Measurements from ENCODE around the gene ENPP7. TPM values are rescaled to one million over a fixed set of nuclear protein-coding genes. Genes with fewer than 3 reads are reported as not detected.
A peak's percentile ranks its signal among the peaks of the same experiment; 100 is the strongest.

The ENPP7 gene
- total RNA-seq, 1 donor from 2014 or later, result not detected

DNA sequence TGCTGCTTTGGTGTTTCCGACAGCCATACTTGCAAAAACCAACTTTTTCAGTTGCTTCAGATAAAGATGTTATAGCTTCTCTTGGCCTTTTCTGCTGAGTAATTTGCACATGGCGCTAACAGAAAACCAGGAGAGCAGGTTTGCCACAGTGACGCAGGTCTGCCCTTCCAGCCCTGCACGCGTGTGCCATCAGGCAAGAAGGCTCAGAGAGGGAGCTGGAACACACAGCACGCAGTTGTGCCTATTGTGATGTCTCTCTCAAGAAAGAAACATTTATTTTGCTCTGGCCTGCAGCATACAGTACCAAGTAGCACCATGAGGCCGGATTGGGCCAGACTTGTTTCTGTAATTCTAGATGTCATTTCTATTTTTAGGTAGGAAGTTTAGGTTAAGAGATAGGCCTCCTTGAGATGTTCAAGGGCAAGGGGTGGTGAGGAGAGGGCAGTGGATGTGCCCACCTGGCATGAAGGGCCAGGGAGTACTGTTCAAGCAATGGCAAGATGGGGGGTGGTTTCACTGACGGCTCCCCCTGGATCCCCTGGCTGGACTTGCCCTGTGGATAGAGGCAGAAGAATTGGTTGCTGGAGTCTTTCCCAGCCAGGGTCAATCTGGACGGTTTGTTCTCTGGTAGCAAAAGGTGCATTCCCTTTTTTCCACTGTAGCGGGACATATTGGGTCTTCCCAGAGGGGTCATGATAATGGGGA is 49.1 kb downstream of the ENPP7 start:
- no peak for DNase-seq (ENCODE audit: low read depth, low spot score)
- TF ChIP-seq, protein P1, sequence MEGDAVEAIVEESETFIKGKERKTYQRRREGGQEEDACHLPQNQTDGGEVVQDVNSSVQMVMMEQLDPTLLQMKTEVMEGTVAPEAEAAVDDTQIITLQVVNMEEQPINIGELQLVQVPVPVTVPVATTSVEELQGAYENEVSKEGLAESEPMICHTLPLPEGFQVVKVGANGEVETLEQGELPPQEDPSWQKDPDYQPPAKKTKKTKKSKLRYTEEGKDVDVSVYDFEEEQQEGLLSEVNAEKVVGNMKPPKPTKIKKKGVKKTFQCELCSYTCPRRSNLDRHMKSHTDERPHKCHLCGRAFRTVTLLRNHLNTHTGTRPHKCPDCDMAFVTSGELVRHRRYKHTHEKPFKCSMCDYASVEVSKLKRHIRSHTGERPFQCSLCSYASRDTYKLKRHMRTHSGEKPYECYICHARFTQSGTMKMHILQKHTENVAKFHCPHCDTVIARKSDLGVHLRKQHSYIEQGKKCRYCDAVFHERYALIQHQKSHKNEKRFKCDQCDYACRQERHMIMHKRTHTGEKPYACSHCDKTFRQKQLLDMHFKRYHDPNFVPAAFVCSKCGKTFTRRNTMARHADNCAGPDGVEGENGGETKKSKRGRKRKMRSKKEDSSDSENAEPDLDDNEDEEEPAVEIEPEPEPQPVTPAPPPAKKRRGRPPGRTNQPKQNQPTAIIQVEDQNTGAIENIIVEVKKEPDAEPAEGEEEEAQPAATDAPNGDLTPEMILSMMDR (conservative IDR thresholded peaks at IDR 0.05), result no peak
- H3K36me3 Mint-ChIP-seq (ENCODE audit: low read depth), result peaks cover 6% of the 10 kb centered on the region
- no peak overlapping the region for H3K27ac Mint-ChIP-seq (ENCODE audit: unreplicated experiment)
- H3K9me3 Mint-ChIP-seq, result no peaks in the 10 kb centered on the region
- H3K4me1 Mint-ChIP-seq, result peaks cover 55% of the 10 kb centered on the region
- H3K4me3 Mint-ChIP-seq, result peak overlapping the region; percentile 94
- H3K27me3 Mint-ChIP-seq (ENCODE audit: low read depth), result peaks cover 5% of the 10 kb centered on the region

DNA sequence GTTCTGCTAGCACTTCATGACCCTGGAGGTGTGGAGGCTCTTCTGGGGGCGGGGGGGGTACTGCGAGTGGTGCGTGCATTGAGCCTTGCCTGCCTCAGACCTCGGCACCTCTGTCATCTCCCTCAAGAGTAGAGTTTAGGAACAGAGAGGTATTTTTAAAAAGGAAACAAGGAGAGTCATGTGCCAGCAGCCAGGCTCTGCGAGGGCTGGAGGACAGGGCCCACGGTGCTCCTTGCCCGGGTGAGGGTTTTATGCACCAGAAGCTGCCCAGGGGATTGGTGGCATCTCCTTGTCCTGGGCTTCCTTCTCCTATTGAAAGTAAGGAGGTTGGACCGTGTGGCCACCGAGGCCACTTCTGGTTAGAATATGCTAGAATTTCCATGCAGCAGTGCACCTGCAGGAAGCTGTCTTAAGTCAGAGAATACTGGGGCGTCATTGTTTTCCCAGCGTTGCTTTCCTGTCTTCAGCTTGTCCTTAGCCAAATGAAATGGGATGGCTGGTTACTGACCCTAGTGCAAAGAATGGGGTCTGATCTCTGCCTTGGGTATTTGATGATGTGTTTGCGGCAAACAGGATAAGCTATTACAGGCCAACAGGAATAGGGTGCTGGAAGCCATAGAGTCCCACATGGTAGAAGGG is 50.4 kb downstream of the ENPP7 start:
- no peak for DNase-seq (ENCODE audit: low read depth, low spot score)

DNA sequence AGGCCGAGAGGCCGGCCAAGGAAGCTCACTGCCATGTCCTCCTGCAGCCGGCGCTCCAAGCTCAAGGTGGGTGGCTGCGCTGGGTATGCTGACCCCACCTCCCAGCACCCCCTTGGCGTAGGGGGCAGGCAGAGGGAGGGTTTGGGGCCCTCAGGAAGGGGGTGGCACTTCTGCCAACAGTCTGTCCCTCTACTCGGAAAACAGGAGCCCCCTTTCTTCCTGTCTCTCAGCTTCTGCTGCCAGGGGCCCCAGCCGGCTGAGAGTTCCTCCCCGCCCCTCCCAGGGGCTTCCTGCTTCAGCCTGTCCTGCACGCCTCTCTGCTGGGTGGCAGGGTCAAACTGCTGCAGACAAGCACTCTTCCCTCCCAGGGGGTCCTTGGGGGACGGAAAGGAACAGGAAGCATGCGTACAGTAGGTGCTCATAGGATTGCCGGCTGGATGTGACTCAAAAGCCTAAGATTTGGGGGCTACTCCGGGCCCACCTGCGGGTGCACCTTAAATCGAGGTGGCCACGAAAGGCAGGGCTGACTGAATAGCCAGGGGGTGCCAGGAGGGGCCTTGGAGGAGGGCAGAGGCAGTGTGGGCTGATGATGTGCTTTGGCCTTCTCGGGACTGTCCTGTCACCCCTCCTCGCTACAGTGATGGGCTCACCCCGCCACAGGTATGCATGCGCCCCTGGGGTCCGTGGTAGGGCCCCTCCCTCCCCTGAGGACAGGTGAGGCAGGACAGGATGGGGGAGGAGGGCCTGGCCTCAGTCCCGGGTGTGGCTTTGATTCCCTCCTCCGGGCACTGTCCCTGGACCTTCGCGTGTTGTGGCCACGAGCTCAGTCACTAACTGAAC is 51.2 kb downstream of the ENPP7 start:
- Mint-ChIP-seq H3K9me3 (no peaks in the 10 kb centered on the region), H3K27ac (ENCODE audit: unreplicated experiment) (no peak overlapping the region), H3K4me3 (peak overlapping the region; percentile 94), H3K4me1 (peaks cover 39% of the 10 kb centered on the region), H3K27me3 (ENCODE audit: low read depth) (peaks cover 11% of the 10 kb centered on the region), H3K36me3 (ENCODE audit: low read depth) (peaks cover 6% of the 10 kb centered on the region)
- no peak for DNase-seq (ENCODE audit: low read depth, low spot score)
- TF ChIP-seq, protein P1 (conservative IDR thresholded peaks at IDR 0.05), result no peak

More for the DNA sequence above, 50.4 kb downstream of the ENPP7 start:
- H3K4me1 Mint-ChIP-seq, result peaks cover 47% of the 10 kb centered on the region
- H3K27me3 Mint-ChIP-seq (ENCODE audit: low read depth), result peaks cover 5% of the 10 kb centered on the region
- H3K4me3 Mint-ChIP-seq, result peak overlapping the region; percentile 94
- TF ChIP-seq, protein P1 (conservative IDR thresholded peaks at IDR 0.05), result no peak
- peaks cover 6% of the 10 kb centered on the region for H3K36me3 Mint-ChIP-seq (ENCODE audit: low read depth)
- H3K9me3 Mint-ChIP-seq, result no peaks in the 10 kb centered on the region
- H3K27ac Mint-ChIP-seq (ENCODE audit: unreplicated experiment), result no peak overlapping the region

DNA sequence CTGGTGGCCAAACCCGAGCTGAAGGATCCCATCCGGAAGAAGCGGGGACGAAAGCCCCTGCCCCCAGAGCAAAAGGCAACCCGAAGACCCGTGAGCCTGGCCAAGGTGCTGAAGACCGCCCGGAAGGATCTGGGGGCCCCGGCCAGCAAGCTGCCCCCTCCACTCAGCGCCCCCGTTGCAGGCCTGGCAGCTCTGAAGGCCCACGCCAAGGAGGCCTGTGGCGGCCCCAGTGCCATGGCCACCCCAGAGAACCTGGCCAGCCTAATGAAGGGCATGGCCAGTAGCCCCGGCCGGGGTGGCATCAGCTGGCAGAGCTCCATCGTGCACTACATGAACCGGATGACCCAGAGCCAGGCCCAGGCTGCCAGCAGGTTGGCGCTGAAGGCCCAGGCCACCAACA is 53.1 kb downstream of the ENPP7 start:
- Mint-ChIP-seq H3K4me1 (peaks cover 42% of the 10 kb centered on the region), H3K27me3 (ENCODE audit: low read depth) (peaks cover 26% of the 10 kb centered on the region), H3K4me3 (no peak overlapping the region), H3K27ac (ENCODE audit: unreplicated experiment) (no peak overlapping the region), H3K9me3 (no peaks in the 10 kb centered on the region), H3K36me3 (ENCODE audit: low read depth) (peaks cover 6% of the 10 kb centered on the region)
- no peak for DNase-seq (ENCODE audit: low read depth, low spot score)
- TF ChIP-seq, protein P1 (conservative IDR thresholded peaks at IDR 0.05), result no peak

DNA sequence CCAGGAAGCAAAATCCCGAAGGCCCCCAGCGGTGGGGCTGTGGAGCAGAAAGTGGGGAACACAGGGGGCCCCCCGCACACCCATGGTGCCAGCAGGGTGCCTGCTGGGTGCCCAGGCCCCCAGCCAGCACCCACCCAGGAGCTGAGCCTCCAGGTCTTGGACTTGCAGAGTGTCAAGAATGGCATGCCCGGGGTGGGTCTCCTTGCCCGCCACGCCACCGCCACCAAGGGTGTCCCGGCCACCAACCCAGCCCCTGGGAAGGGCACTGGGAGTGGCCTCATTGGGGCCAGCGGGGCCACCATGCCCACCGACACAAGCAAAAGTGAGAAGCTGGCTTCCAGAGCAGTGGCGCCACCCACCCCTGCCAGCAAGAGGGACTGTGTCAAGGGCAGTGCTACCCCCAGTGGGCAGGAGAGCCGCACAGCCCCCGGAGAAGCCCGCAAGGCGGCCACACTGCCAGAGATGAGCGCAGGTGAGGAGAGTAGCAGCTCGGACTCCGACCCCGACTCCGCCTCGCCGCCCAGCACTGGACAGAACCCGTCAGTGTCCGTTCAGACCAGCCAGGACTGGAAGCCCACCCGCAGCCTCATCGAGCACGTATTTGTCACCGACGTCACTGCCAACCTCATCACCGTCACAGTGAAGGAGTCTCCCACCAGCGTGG is 53.7 kb downstream of the ENPP7 start:
- no peak for DNase-seq (ENCODE audit: low read depth, low spot score)
- TF ChIP-seq, protein P1 (conservative IDR thresholded peaks at IDR 0.05), result no peak
- Mint-ChIP-seq H3K27me3 (ENCODE audit: low read depth) (peaks cover 30% of the 10 kb centered on the region), H3K4me3 (no peak overlapping the region), H3K4me1 (peaks cover 43% of the 10 kb centered on the region), H3K36me3 (ENCODE audit: low read depth) (peaks cover 6% of the 10 kb centered on the region), H3K27ac (ENCODE audit: unreplicated experiment) (no peak overlapping the region), H3K9me3 (no peaks in the 10 kb centered on the region)
